K562 (cell line): ENCODE results near the gene DLGAP1. TPM values are rescaled to one million over a fixed set of nuclear protein-coding genes. Genes with fewer than 3 reads are reported as not detected.

Source experiments
- ATAC-seq: fragments of 200-7000 bp; cut with Tn5 transposase; 3 replicates; pipeline ENCODE4 v1.9.1; 2020; ENCODE audit warnings: moderate library complexity
- BruUV-seq: library from RNA; stranded (reverse); fragments of 400-500 nt; replicated peaks from 2 replicates; lab custom pipeline; 2021; lab: Mats Ljungman, UMichigan
- CTCF ChIA-PET: fragments of 300-600 bp; formaldehyde crosslinking; extraction: SDS; loops from one replicate; lab custom pipeline; 2021; ENCODE audit warnings: low intra/inter-chr PET ratio; lab: Yijun Ruan, JAX
- POLR2A ChIA-PET: fragments of 300-600, 350-650 bp; sonication (Branson Sonifier 250); formaldehyde crosslinking; extraction: SDS; loops from one replicate; lab custom pipeline; 2021; ENCODE audit warnings: antibody characterized with exemption, inconsistent platforms; lab: Yijun Ruan, JAX
- DNase-seq, 4 experiments: peaks; one replicate each; pipeline versions ENCODE4 v3.0.0 to v3.0.0-alpha.2; 2011 to 2018; ENCODE audit warnings: low spot score in 3 of 4, mixed read lengths in 3 of 4; ENCODE audit errors: extremely low read depth in 1 of 4
- FAIRE-seq: peaks from 2 replicates; lab custom pipeline; 2011; peaks lifted over from hg19 to GRCh38; lab: Jason Lieb, UNC
- H2AFZ ChIP-seq: 2 replicates; pipeline ENCODE4 v1.6.0; 2011; ENCODE audit warnings: low read depth, low read length, control low read depth, inconsistent platforms
- H3K27ac ChIP-seq: fragments of 200-600 bp; 3 replicates; pipeline ENCODE4 v1.8.0; 2011; ENCODE audit warnings: low read depth, mild to moderate bottlenecking, control low read depth, inconsistent platforms, low read length, moderate library complexity, mixed read lengths; ENCODE audit errors: extremely low read depth
- H3K27me3 ChIP-seq, 2 experiments: fragments of 300-600 bp in 1 of 2; 2 replicates in 1 of 2; 3 replicates in 1 of 2; pipeline versions ENCODE4 v1.6.0 to v1.8.0; 2011; ENCODE audit warnings: inconsistent platforms in 2 of 2, low read length in 2 of 2, mild to moderate bottlenecking in 1 of 2, mixed read lengths in 1 of 2, moderate library complexity in 1 of 2; ENCODE audit not compliant: control insufficient read depth in 2 of 2, insufficient read depth in 2 of 2
- H3K36me3 ChIP-seq: fragments of 300-600 bp; 3 replicates; pipeline ENCODE4 v1.8.0; 2011; ENCODE audit warnings: mild to moderate bottlenecking, low read length, inconsistent platforms; ENCODE audit not compliant: control insufficient read depth, insufficient read depth
- H3K4me1 ChIP-seq, 2 experiments: fragments of 200-600 bp in 1 of 2; replicated peaks in 1 of 2; 2 replicates in 1 of 2; 3 replicates in 1 of 2; pipeline versions ENCODE4 v1.5.1 to v1.8.0; 2011; ENCODE audit warnings: inconsistent platforms in 2 of 2, low read length in 2 of 2, mild to moderate bottlenecking in 1 of 2, mixed read lengths in 1 of 2, moderate library complexity in 1 of 2; ENCODE audit not compliant: control insufficient read depth in 2 of 2, insufficient read depth in 2 of 2
- H3K4me2 ChIP-seq: 2 replicates; pipeline ENCODE4 v1.6.1; 2011; ENCODE audit warnings: low read length, control low read depth, inconsistent platforms, mixed read lengths; ENCODE audit not compliant: insufficient read depth
- H3K4me3 ChIP-seq: fragments of 200-600 bp; sonication (generic), shearing (Covaris generic); 2 replicates; pipeline ENCODE4 v1.5.1; 2016; ENCODE audit warnings: control low read depth, inconsistent platforms
- H3K79me2 ChIP-seq: fragments of 200-600 bp; 3 replicates; pipeline ENCODE4 v1.8.0; 2011; ENCODE audit warnings: low read length, inconsistent platforms; ENCODE audit not compliant: control insufficient read depth, insufficient read depth
- H3K9ac ChIP-seq, 2 experiments: 2 replicates each; pipeline versions ENCODE4 v1.6.0 to v1.6.1; 2011; ENCODE audit warnings: low read depth in 2 of 2, low read length in 2 of 2, control low read depth in 1 of 2, inconsistent platforms in 1 of 2, mild to moderate bottlenecking in 1 of 2, mixed read lengths in 1 of 2; ENCODE audit not compliant: insufficient read depth in 1 of 2
- H3K9me1 ChIP-seq: one replicate; pipeline ENCODE4 v1.6.0; 2011; ENCODE audit warnings: inconsistent platforms, mild to moderate bottlenecking, low read length, moderate library complexity; ENCODE audit not compliant: control insufficient read depth, insufficient read depth
- H3K9me3 ChIP-seq: replicated peaks from 2 replicates; pipeline ENCODE4 v1.5.1; 2011; ENCODE audit warnings: low read depth, low read length, inconsistent platforms; ENCODE audit not compliant: control insufficient read depth, insufficient read depth
- H4K20me1 ChIP-seq: replicated peaks from 2 replicates; pipeline ENCODE4 v1.6.1; 2011; ENCODE audit warnings: low read length, inconsistent platforms, mixed read lengths; ENCODE audit not compliant: control insufficient read depth, insufficient read depth
- BHLHE40 ChIP-seq: IDR thresholded peaks from 2 replicates; pipeline ENCODE4 v1.6.1; 2011; ENCODE audit warnings: low read length, improper control_type of control experiment
- CXXC5 ChIP-seq: fragments of 250-450 bp; sonication (Bioruptor Pico); IDR thresholded peaks from 2 replicates; pipeline ENCODE4 v1.8.0; 2022; ENCODE audit warnings: inconsistent platforms, mild to moderate bottlenecking, moderate library complexity
- DACH1 ChIP-seq: fragments of 450-650 bp; IDR thresholded peaks from 2 replicates; pipeline ENCODE4 v1.6.1; 2018; ENCODE audit not compliant: partially characterized antibody
- ELF2 ChIP-seq: fragments of 250-450 bp; sonication (Bioruptor Pico); IDR thresholded peaks from 2 replicates; pipeline ENCODE4 v1.5.0; 2021; ENCODE audit warnings: mild to moderate bottlenecking
- ELF4 ChIP-seq: fragments of 450-650 bp; formaldehyde crosslinking; IDR thresholded peaks from 2 replicates; pipeline ENCODE4 v1.4.0; 2022; ENCODE audit warnings: missing genetic modification characterization
- ETS1 ChIP-seq: conservative IDR thresholded peaks from 2 replicates; pipeline ENCODE4 v1.6.1; 2011; ENCODE audit warnings: low read depth, mild to moderate bottlenecking, low read length; ENCODE audit not compliant: control insufficient read depth
- HMGXB4 ChIP-seq: sonication (generic); formaldehyde crosslinking; IDR thresholded peaks from 2 replicates; pipeline ENCODE4 v1.8.1; 2023; ENCODE audit warnings: mild to moderate bottlenecking, missing genetic modification reagents
- MECOM ChIP-seq: fragments of 250-450 bp; sonication (Bioruptor Pico); IDR thresholded peaks from 2 replicates; pipeline ENCODE4 v1.8.0; 2022; ENCODE audit warnings: inconsistent platforms
- MED1 ChIP-seq: sonication (generic); formaldehyde crosslinking; IDR thresholded peaks from 2 replicates; pipeline ENCODE4 v1.8.1; 2023; ENCODE audit warnings: missing genetic modification reagents, borderline replicate concordance
- PHB2 ChIP-seq: fragments of 450-650 bp; IDR thresholded peaks from 2 replicates; pipeline ENCODE4 v1.6.1; 2017; ENCODE audit warnings: low read depth
- PURB ChIP-seq: sonication (generic); formaldehyde crosslinking; IDR thresholded peaks from 2 replicates; pipeline ENCODE4 v1.9.0; 2021; ENCODE audit warnings: low read depth, mild to moderate bottlenecking, missing genetic modification reagents
- PYGO2 ChIP-seq: fragments of 450-650 bp; IDR thresholded peaks from 2 replicates; pipeline ENCODE4 v1.6.1; 2016; ENCODE audit warnings: mild to moderate bottlenecking, missing genetic modification characterization, moderate library complexity, missing compliant biosample characterization
- ZBTB9 ChIP-seq: fragments of 450-650 bp; formaldehyde crosslinking; IDR thresholded peaks from 2 replicates; pipeline ENCODE4 v1.4.0; 2020; ENCODE audit warnings: mild to moderate bottlenecking, moderate library complexity
- ZKSCAN1 ChIP-seq: fragments of 150-350 bp; IDR thresholded peaks from 2 replicates; pipeline ENCODE4 v1.6.1; 2016; ENCODE audit warnings: low read depth, low read length
- ZNF639 ChIP-seq, 2 experiments: fragments of 200-800 bp in 1 of 2; sonication (Bioruptor generic) in 1 of 2; sonication (generic) in 1 of 2; formaldehyde crosslinking in 1 of 2; IDR thresholded peaks in 1 of 2; conservative IDR thresholded peaks in 1 of 2; 2 replicates each; pipeline versions ENCODE4 v1.5.0 to v1.6.1; 2016 to 2020; ENCODE audit warnings: missing compliant biosample characterization in 1 of 2, missing genetic modification characterization in 1 of 2, missing genetic modification reagents in 1 of 2
- in situ Hi-C: fragments of 300-500 bp; cut with MboI; formaldehyde crosslinking; loops from 4 replicates; pipeline ENCODE4 v1.15.0; 2018; ENCODE audit warnings: inconsistent platforms, mixed read lengths
- intact Hi-C: fragments of 100-400 bp; cut with micrococcal nuclease; formaldehyde crosslinking; loops from 2 replicates; pipeline ENCODE4 v1.14.2; 2022
- polyA plus RNA-seq, 8 experiments: library from polyadenylated mRNA; depleted of rRNA in 4 of 8; stranded (reverse) in 5 of 8; unstranded in 3 of 8; fragments of >200 nt; fragmentation: Nextera tagmentation in 2 of 8; fragmentation: Illumina TruSeq in 1 of 8; extraction: Ambion mirVana in 2 of 8; extraction: Trizol in 1 of 8; gene quantifications; 2 replicates each; pipeline versions ENCODE4 v1.2.1 to v1.2.3, GENCODE V29; 2011 to 2014; ENCODE audit warnings: inconsistent platforms in 1 of 8, missing spikeins in 1 of 8
- total RNA-seq, 7 experiments: library from RNA; depleted of rRNA in 6 of 7; stranded (reverse); fragments of >200 nt in 6 of 7; fragmentation: Illumina TruSeq in 2 of 7; extraction: Trizol in 2 of 7; gene quantifications; 2 replicates each; pipeline versions ENCODE4 v1.2.1 to v1.2.3, GENCODE V29; 2011 to 2021; ENCODE audit warnings: low replicate concordance in 1 of 7

Gene DLGAP1
- total and polyA plus RNA-seq, 9 of the 15 experiments (the other 6 are each of a cell fraction or from before 2014, with no cell fraction given): 0.04 to 0.22 (median 0.08) TPM

- TF ChIP-seq PYGO2: no peak
- TF ChIP-seq MED1 (CRISPR knock-in tag): no peak
- no peak for TF ChIP-seq CXXC5 (CRISPR knock-in tag)
- TF ChIP-seq ELF4 (CRISPR knock-in tag): no peak
- no peak for TF ChIP-seq ZBTB9 (CRISPR knock-in tag)
- TF ChIP-seq BHLHE40: no peak
- TF ChIP-seq PURB (CRISPR knock-in tag): no peak
Observed at GRCh38 chr18:4203568-4204437, 251.3 kb downstream of the DLGAP1 start (continued).

GRCh38 chr18:4200399-4200798, 254.7 kb downstream of the DLGAP1 start:
- Histone ChIP-seq H3K4me3 (no peak overlapping the region), H2AFZ (no peak overlapping the region), H3K27me3 (no peaks in the 10 kb centered on the region), H3K4me2 (no peak overlapping the region), H3K4me1 (no peaks in the 10 kb centered on the region), H3K9ac (no peak overlapping the region), H3K36me3 (no peaks in the 10 kb centered on the region), H3K9me1 (no peaks in the 10 kb centered on the region), H3K79me2 (no peaks in the 10 kb centered on the region), H3K27ac (no peak overlapping the region), H3K9me3 (no peaks in the 10 kb centered on the region), H4K20me1 (no peaks in the 10 kb centered on the region)
- POLR2A ChIA-PET: no interaction called here
- in situ Hi-C loops (no loop called here), intact Hi-C loops (no loop called here)
- FAIRE-seq: no peak
- no peak for ATAC-seq
- CTCF ChIA-PET: no interaction called here
- no peak for DNase-seq
- BruUV-seq: no TSS peak
- TF ChIP-seq PHB2: no peak
- no peak for TF ChIP-seq ELF2
- TF ChIP-seq DACH1: no peak
- TF ChIP-seq ETS1: no peak
- no peak for TF ChIP-seq MECOM (CRISPR knock-in tag)
- no peak for TF ChIP-seq HMGXB4
- no peak for TF ChIP-seq ZNF639 (CRISPR knock-in tag; conservative IDR thresholded peaks at IDR 0.05 in 1 of 2, IDR thresholded peaks at IDR 0.05 in 1 of 2)
- TF ChIP-seq ZKSCAN1: no peak
